Central memory CD8-positive, alpha-beta T cell (primary cell): ENCODE data around the gene HBE1.

Experiments used
- ATAC-seq: fragments of 150-1000 bp; cut with Tn5 transposase; replicated peaks from 2 replicates; pipeline ENCODE4 v1.10.0; 2022; ENCODE audit warnings: mild to moderate bottlenecking, moderate FRiP score, moderate number of reproducible peaks; ENCODE audit not compliant: poor library complexity, severe bottlenecking; ENCODE audit errors: extremely low read depth
- DNase-seq, 2 donors: peaks; one replicate each; pipeline ENCODE4 v3.0.0; 2021; ENCODE audit warnings: low spot score in 2 of 2
- H3K27ac Mint-ChIP-seq: one replicate; pipeline ENCODE4 v1.8.0; 2022; ENCODE audit warnings: low read depth, mild to moderate bottlenecking, moderate library complexity, mixed read lengths
- H3K27me3 Mint-ChIP-seq: one replicate; pipeline ENCODE4 v1.8.0; 2022; ENCODE audit warnings: mixed read lengths
- H3K36me3 Mint-ChIP-seq: one replicate; pipeline ENCODE4 v1.8.0; 2022; ENCODE audit warnings: mild to moderate bottlenecking, moderate library complexity, mixed read lengths; ENCODE audit not compliant: insufficient read depth
- H3K4me1 Mint-ChIP-seq: one replicate; pipeline ENCODE4 v1.8.0; 2022; ENCODE audit warnings: mixed read lengths
- H3K4me3 Mint-ChIP-seq: one replicate; pipeline ENCODE4 v1.8.0; 2022; ENCODE audit warnings: mild to moderate bottlenecking, moderate library complexity, mixed read lengths
- H3K9me3 Mint-ChIP-seq: one replicate; pipeline ENCODE4 v1.8.0; 2022; ENCODE audit warnings: mixed read lengths

HBE1 gene

DNA sequence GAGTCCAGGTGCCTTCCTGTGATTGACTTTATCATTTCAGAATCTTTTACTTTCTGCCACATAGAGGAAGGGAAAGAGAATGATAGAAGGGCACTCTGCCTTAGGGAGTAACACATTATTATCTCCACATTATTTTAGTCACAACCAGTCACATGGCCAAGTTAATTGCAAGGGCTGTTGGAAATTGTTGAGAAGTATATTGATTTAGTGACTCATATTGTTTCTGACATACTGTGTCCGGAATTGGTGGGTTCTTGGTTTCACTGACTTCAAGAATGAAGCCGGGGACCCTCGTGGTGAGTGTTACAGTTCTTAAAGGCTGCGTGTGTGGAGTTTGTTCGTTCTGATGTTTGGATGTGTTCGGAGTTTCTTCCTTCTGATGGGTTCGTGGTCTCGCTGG lies 23.3 kb upstream of the HBE1 start:
- H3K9me3 Mint-ChIP-seq, result no peaks in the 10 kb centered on the region
- no peaks in the 10 kb centered on the region for H3K36me3 Mint-ChIP-seq
- H3K4me1 Mint-ChIP-seq, result no peaks in the 10 kb centered on the region
- no peak overlapping the region for H3K27ac Mint-ChIP-seq
- peaks cover 9% of the 10 kb centered on the region for H3K27me3 Mint-ChIP-seq
- no peak for ATAC-seq
- no peak overlapping the region for H3K4me3 Mint-ChIP-seq
- DNase-seq, result no peak

DNA sequence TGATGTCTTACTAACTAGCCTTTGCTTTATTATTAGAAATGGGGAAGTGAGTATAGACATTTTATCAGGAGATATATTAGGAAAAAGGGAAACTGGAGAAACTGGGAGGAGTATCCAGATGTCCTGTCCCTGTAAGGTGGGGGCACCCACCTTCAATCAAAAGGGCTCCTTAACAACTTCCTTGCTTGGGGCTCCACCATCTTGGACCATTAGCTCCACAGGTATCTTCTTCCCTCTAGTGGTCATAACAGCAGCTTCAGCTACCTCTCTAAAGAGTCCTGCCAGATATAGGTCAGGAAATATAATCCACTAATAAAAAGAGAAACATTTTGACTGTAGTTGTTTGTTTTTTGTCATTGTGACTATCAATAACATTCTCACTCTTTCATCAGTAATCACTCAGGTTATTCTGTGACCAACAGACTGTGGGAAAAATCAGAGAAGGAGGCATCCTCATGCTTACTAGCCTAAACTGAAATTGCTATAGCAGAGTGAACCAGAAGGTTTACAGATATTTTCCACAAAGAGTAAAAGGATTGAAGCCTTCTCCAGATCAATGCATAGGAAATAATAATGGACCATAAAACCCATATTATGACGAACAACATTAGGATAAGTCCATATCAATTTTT lies 21.6 kb upstream of the HBE1 start:
- ATAC-seq, result no peak
- no peaks in the 10 kb centered on the region for H3K27me3 Mint-ChIP-seq
- no peaks in the 10 kb centered on the region for H3K9me3 Mint-ChIP-seq
- no peak overlapping the region for H3K4me3 Mint-ChIP-seq
- no peak for DNase-seq
- H3K4me1 Mint-ChIP-seq, result no peaks in the 10 kb centered on the region
- H3K36me3 Mint-ChIP-seq, result no peaks in the 10 kb centered on the region
- H3K27ac Mint-ChIP-seq, result no peak overlapping the region

DNA sequence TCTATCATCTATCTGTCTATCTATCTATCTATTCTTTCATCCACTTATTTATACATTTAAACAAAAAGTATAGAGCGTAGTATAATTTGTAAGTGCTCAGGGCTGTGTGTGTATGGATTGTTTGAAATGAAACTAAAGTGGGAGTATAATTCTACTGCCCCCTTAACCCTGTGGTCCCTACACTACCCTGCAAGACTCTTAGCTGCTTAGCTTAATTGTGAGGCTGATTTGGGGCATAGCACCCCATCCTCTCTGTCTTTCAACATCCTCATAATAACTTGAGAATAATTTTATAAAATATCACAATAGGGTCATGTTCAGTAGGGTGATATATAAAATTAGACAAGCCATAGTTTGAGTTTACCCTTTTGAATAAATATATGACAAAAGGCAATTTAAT lies 20.4 kb upstream of the HBE1 start:
- H3K9me3 Mint-ChIP-seq, result no peaks in the 10 kb centered on the region
- H3K27me3 Mint-ChIP-seq, result no peaks in the 10 kb centered on the region
- DNase-seq (no peak), ATAC-seq (no peak)
- no peak overlapping the region for H3K27ac Mint-ChIP-seq
- no peaks in the 10 kb centered on the region for H3K4me1 Mint-ChIP-seq
- no peaks in the 10 kb centered on the region for H3K36me3 Mint-ChIP-seq
- no peak overlapping the region for H3K4me3 Mint-ChIP-seq

DNA sequence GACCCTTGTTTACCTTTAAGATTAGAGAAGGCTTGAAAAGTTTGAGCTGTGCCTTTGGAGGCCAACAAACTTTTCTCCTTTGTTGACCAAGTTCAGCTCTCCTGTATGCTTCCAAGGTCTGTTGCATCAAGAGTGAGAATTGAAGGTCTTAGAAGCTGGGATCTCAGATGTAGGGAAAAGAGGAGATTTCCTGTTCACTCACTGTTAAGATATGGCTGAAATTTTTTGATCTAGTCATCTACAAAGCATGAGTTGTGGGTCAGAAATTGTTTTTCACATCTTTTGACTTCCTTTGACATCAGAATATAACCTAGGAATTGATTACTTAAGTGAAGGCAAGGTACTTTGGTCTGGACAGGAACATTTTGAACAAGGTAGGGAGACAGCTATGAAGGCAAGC lies 20.0 kb upstream of the HBE1 start:
- no peak overlapping the region for H3K27ac Mint-ChIP-seq
- H3K36me3 Mint-ChIP-seq, result no peaks in the 10 kb centered on the region
- no peaks in the 10 kb centered on the region for H3K27me3 Mint-ChIP-seq
- no peaks in the 10 kb centered on the region for H3K4me1 Mint-ChIP-seq
- H3K4me3 Mint-ChIP-seq, result no peak overlapping the region
- DNase-seq (no peak), ATAC-seq (no peak)
- H3K9me3 Mint-ChIP-seq, result no peaks in the 10 kb centered on the region

- Mint-ChIP-seq H3K36me3 (no peaks in the 10 kb centered on the region), H3K27me3 (no peaks in the 10 kb centered on the region), H3K4me3 (no peak overlapping the region), H3K9me3 (no peaks in the 10 kb centered on the region), H3K4me1 (no peaks in the 10 kb centered on the region), H3K27ac (no peak overlapping the region)
- no peak for DNase-seq
- ATAC-seq, result no peak
Observed at GRCh38 chr11:5288906-5289550, 19.3 kb upstream of the HBE1 start.

GRCh38 chr11:5288108-5288905 lies 18.6 kb upstream of the HBE1 start:
- Mint-ChIP-seq H3K36me3 (no peaks in the 10 kb centered on the region), H3K9me3 (no peaks in the 10 kb centered on the region)
- ATAC-seq, result no peak

DNA sequence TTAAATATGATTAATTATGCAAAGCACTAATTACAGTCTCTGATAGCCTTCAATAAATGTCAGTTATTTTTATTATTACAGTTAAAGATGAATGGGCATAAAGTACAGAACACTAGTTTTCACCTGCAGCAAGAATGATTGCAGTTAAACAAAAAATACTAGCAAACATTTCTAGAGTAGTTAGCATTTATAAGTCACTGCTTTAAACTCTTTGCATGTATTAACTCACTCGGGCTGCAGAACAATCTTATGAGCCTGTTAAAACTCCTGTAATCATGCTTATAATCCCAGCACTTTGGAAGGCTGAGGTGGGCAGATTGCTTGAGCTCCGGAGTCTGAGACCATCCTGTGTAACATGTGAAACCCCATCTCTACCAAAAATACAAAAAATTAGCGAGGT lies 17.2 kb upstream of the HBE1 start:
- no peaks in the 10 kb centered on the region for H3K27me3 Mint-ChIP-seq
- no peak overlapping the region for H3K27ac Mint-ChIP-seq
- no peaks in the 10 kb centered on the region for H3K9me3 Mint-ChIP-seq
- H3K4me3 Mint-ChIP-seq, result no peak overlapping the region
- no peak for ATAC-seq
- no peaks in the 10 kb centered on the region for H3K4me1 Mint-ChIP-seq
- DNase-seq, result no peak
- H3K36me3 Mint-ChIP-seq, result no peaks in the 10 kb centered on the region

More at GRCh38 chr11:5288108-5288905, 18.6 kb upstream of the HBE1 start:
- H3K4me3 Mint-ChIP-seq, result no peak overlapping the region
- H3K27me3 Mint-ChIP-seq, result no peaks in the 10 kb centered on the region
- H3K27ac Mint-ChIP-seq, result no peak overlapping the region
- no peak for DNase-seq
- no peaks in the 10 kb centered on the region for H3K4me1 Mint-ChIP-seq

DNA sequence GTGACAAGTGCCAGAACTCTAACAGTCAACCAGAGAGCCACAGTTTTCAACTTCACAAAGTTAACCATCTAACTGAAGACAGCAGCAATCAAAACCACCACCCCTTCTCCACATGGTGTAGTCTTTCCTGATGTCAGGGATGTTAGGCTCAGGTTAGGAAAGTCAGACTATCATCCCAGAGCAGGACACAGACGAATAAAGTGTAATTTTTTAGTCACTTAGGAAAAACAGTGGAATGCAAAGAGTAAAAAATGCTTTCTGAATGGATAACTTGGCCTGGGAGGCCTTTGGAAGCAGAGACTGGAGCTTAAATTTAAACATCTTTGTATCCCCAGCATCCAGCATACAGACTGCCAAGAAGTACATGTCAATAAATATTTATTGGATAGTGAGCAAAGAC lies 16.6 kb upstream of the HBE1 start:
- Mint-ChIP-seq H3K9me3 (no peaks in the 10 kb centered on the region), H3K4me1 (no peaks in the 10 kb centered on the region), H3K4me3 (no peak overlapping the region), H3K36me3 (no peaks in the 10 kb centered on the region), H3K27ac (no peak overlapping the region), H3K27me3 (no peaks in the 10 kb centered on the region)
- DNase-seq (no peak), ATAC-seq (no peak)

- Mint-ChIP-seq H3K27me3 (no peaks in the 10 kb centered on the region), H3K36me3 (no peaks in the 10 kb centered on the region)
Observed at GRCh38 chr11:5285703-5286340, 16.1 kb upstream of the HBE1 start.

DNA sequence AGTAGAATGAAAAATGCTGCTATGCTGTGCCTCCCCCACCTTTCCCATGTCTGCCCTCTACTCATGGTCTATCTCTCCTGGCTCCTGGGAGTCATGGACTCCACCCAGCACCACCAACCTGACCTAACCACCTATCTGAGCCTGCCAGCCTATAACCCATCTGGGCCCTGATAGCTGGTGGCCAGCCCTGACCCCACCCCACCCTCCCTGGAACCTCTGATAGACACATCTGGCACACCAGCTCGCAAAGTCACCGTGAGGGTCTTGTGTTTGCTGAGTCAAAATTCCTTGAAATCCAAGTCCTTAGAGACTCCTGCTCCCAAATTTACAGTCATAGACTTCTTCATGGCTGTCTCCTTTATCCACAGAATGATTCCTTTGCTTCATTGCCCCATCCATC lies 14.9 kb upstream of the HBE1 start:
- Mint-ChIP-seq H3K36me3 (no peaks in the 10 kb centered on the region), H3K4me3 (no peak overlapping the region), H3K27me3 (no peaks in the 10 kb centered on the region), H3K27ac (no peak overlapping the region), H3K9me3 (no peaks in the 10 kb centered on the region), H3K4me1 (no peaks in the 10 kb centered on the region)
- DNase-seq, result no peak
- no peak for ATAC-seq

More at GRCh38 chr11:5285703-5286340, 16.1 kb upstream of the HBE1 start:
- H3K9me3 Mint-ChIP-seq, result no peaks in the 10 kb centered on the region
- no peak overlapping the region for H3K27ac Mint-ChIP-seq
- no peaks in the 10 kb centered on the region for H3K4me1 Mint-ChIP-seq
- DNase-seq (no peak), ATAC-seq (no peak)
- H3K4me3 Mint-ChIP-seq, result no peak overlapping the region

- H3K9me3 Mint-ChIP-seq, result no peaks in the 10 kb centered on the region
- no peaks in the 10 kb centered on the region for H3K4me1 Mint-ChIP-seq
- DNase-seq, result no peak
- H3K27ac Mint-ChIP-seq, result no peak overlapping the region
- no peak overlapping the region for H3K4me3 Mint-ChIP-seq
- H3K27me3 Mint-ChIP-seq, result no peaks in the 10 kb centered on the region
- H3K36me3 Mint-ChIP-seq, result no peaks in the 10 kb centered on the region
- ATAC-seq, result no peak
Observed at GRCh38 chr11:5283882-5284281, 14.1 kb upstream of the HBE1 start.

DNA sequence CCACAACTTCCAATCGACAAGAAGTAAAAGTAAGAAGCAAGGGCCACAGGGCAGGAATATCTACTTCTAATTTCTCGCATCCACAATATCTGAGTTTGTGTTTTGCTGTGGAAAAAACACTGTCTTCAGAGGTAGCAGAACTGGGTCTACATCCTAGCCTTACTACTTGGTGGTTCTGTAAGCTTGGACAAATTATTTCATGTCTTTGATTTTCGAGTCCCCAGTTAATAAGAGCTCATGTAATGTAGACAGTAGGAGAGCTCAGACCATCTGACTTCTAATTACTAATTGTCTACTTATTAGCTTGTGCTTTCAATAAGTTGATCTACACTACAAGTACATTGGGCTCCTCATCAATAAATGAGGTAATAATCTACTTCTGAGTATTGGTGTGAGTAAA lies 13.3 kb upstream of the HBE1 start:
- no peak for ATAC-seq
- H3K27me3 Mint-ChIP-seq, result no peaks in the 10 kb centered on the region

More for the DNA sequence above, 13.3 kb upstream of the HBE1 start:
- no peaks in the 10 kb centered on the region for H3K36me3 Mint-ChIP-seq
- H3K4me3 Mint-ChIP-seq, result no peak overlapping the region
- H3K4me1 Mint-ChIP-seq, result no peaks in the 10 kb centered on the region
- no peaks in the 10 kb centered on the region for H3K9me3 Mint-ChIP-seq
- no peak for DNase-seq
- H3K27ac Mint-ChIP-seq, result no peak overlapping the region
